Esophagus muscularis mucosa (tissue), 4 donors: ENCODE results near the gene TALDO1.

Experiments used
- CTCF ChIP-seq, 3 experiments: fragments of 200-600 bp in 2 of 3; fragments of 450-650 bp in 1 of 3; sonication (generic) in 2 of 3; IDR thresholded peaks; one replicate each; pipeline ENCODE4 v1.5.1; 2017 to 2019; ENCODE audit warnings: antibody characterized with exemption in 3 of 3, mild to moderate bottlenecking in 2 of 3, moderate library complexity in 1 of 3
- EP300 ChIP-seq: sonication (generic); formaldehyde crosslinking; IDR thresholded peaks from one replicate; pipeline ENCODE4 v1.6.1; 2017; ENCODE audit warnings: antibody characterized with exemption
- POLR2A ChIP-seq: fragments of 450-650 bp; IDR thresholded peaks from one replicate; pipeline ENCODE4 v1.6.1; 2017; ENCODE audit warnings: antibody characterized with exemption, moderate library complexity, mild to moderate bottlenecking, low read depth

- TF ChIP-seq POLR2A (no peak), CTCF (IDR thresholded peaks at IDR 0.05) (no peak), EP300 (no peak)
These were observed 39.9 kb downstream of the TALDO1 start for GRCh38 chr11:787084-787675.
